CD4-positive, alpha-beta T cell treated with Interleukin-17A for 1 hour (primary cell): ENCODE measurements around the gene PPIB.

Experiments
- DNase-seq: peaks from one replicate; pipeline ENCODE4 v3.0.0-alpha.2; 2020

PPIB gene

DNA sequence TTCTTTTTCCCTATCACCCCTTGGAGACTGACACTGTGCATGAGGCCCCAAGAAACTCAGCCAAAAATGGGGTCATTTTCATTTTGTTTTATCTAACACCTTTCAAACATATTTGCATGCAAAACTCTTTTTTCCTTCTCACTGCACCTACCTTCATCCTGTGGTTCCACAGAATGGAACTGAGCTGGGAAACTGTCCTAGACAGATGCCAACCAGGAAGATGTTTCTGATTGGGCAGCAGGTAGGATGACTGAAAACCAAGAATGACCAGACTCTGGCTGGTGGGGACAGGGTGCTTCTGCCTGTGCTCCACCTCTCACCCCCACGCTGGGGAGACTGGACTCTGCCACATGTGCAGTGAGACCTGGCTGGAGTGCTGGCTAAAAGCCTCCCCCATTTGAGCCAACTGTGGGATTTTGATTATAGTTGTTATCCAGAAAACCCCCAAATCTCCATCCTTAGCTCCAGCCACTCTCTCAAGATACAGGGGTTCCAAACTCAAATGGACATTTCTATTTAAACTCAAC lies 5.2 kb downstream of the PPIB start:
- DNase-seq, result no peak

- no peak for DNase-seq
Observed at GRCh38 chr15:64156652-64157331, 6.0 kb downstream of the PPIB start.

GRCh38 chr15:64155802-64156651 lies 6.8 kb downstream of the PPIB start:
- DNase-seq, result no peak

DNA sequence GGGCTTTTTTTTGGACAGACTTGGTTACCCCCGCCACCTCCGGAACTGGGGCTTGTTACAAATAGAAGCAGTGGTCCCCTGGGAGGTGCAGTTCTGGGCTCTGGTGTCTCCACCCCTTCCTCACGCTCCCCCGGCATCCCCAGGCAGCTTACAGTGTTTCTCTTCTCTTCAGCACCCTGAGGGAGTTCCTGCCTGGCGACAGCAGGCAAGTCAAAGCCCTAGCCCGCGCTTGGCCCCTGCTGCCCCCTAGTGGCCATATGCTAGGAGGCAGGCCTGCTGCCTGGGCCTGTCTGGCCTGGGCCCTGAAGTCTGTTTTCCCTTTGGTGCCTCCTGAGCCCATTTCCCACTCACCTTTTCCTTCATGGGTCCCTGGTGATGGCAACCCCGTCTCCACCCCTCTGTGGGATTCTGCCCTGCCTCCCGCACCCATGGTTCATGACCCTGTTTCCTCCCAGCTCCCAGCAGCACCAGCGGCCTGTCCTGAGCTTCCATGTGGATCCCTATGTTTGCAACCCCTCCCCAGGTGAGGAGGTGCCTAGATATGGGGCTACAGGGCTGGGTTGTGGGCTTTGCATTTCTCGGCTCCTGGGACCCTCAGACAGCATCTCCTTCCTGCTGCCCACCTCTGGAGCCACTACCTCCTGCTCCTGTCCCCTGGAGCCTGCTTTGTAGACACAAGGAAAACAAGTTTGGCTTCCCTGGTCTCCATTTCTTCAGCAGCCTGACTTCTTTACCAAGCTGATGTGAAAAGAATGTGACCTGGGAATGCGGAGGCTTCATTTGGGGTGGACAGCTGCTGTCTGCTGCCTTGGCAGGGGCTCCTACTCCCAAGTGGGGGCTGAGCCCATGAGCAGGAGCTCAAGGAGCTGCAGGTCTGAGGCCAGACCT lies 9.1 kb downstream of the PPIB start:
- peak; percentile 90 for DNase-seq

GRCh38 chr15:64152507-64153387 lies 10.1 kb downstream of the PPIB start:
- no peak for DNase-seq

- DNase-seq, result peak; percentile 26
Observed at GRCh38 chr15:64151727-64152506, 10.9 kb downstream of the PPIB start, which contains the start of gene SNX22. Gene SNX22, plus strand, starts transcription at chr15:64151731. Its CDS starts 45 bp downstream, at chr15:64151776.

DNA sequence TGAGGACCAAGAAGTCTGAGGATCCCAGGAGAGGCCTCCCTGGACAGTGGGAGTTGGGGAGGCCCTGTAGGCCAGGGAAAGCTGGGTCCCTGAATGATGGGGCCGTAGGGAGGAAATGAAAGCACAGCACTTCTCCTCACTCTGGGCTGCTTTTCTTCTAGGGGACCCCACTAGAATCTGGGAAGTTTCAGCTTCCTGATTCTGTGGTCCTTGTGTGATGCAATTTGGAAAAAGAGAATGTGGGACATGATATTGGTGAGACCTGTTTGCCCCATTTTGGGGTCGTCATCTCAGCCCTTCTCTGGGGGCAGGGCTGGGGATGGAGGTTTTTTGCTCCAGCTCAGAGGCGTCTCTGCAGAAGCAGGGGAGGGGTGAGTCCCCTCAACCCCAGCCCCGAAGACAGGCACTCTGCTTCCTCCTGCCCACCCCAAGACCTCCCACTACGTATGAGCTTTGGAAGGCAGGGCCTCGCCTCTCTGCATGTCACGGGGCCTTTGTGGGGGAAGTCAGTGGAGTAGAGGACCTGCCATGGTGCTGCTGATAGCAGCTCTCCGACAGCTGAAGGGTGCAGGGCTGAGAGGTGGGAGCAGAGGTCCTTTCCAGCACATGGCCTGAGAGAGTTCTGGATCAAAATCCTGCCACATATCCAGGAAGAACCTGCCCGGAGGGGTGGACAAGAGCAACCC lies 12.8 kb downstream of the PPIB start:
- no peak for DNase-seq

GRCh38 chr15:64149424-64149823 lies 13.4 kb downstream of the PPIB start:
- DNase-seq, result no peak

- DNase-seq, result no peak
Observed at GRCh38 chr15:64148581-64148980, 14.2 kb downstream of the PPIB start.

- no peak for DNase-seq
Observed at GRCh38 chr15:64148168-64148567, 14.7 kb downstream of the PPIB start.

DNA sequence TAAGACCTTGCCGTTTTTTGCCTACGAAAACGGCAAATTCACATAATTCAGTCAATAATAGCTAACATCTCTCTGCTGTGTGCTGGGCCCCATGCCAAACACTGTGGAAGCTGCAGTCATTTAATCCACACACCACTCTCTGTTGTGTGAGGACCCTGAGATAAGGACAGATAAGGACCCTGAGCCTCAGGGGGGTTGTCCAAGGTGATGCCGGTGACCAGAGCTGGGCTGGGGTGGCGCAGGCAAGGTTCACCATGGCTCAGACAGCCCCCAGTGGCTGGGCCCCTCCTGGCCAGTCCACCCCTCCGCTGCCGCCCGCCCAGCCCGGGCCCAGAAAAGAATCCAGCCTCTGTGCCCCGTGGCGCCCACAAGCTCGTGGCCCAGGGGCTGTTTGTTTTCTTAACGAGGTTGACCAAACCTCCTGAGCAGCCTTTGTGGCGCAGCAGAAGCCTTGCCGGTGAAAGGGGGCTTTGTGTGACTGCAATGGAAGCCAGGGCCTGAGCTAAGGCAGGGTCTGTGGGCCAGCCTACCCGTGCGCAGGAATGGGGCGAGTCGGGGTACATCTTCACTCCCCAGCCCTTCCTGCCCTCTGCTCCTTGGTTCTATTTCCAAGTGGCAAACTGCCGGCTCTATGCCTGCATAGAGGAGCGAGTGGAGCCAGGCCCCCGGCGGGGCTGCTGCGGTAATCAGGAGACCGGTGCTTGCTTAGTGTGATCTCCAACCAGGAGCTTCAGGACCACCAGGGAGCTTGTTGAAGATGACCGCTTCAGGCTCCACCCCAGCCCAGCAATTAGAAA lies 15.7 kb downstream of the PPIB start:
- no peak for DNase-seq

GRCh38 chr15:64146520-64146884 lies 16.3 kb downstream of the PPIB start:
- DNase-seq, result no peak

GRCh38 chr15:64146041-64146440 lies 16.8 kb downstream of the PPIB start:
- no peak for DNase-seq

GRCh38 chr15:64144565-64145281 lies 18.1 kb downstream of the PPIB start:
- no peak for DNase-seq

- no peak for DNase-seq
Observed at GRCh38 chr15:64144192-64144564, 18.6 kb downstream of the PPIB start.

GRCh38 chr15:64143276-64143675 lies 19.5 kb downstream of the PPIB start:
- no peak for DNase-seq

- no peak for DNase-seq
Observed at GRCh38 chr15:64141798-64142512, 20.9 kb downstream of the PPIB start.

GRCh38 chr15:64138331-64138941 lies 24.4 kb downstream of the PPIB start:
- no peak for DNase-seq
